ENCODE data around the gene ERG28.

DNA sequence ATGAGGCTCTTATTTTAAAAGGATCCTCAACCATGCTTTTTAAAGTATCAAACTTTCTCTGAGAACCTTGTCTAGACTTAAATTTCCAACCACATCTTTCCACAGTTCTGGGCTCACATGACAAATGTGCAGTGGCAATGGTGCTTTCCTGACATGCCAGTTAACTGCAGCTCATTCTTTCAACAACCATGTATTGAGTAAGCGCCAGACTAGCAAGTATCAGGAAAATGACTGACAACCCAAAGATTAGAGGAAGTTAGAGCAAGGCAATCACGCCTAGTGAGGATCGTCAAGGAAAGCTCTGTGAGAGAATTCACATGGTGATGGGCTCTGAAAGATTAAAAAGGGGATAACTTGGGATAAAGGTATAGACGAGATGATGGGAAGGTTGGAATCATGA lies 46.5 kb downstream of the ERG28 start:
- TF ChIP-seq EP300 (IDR thresholded peaks at IDR 0.05; ENCODE audit: borderline replicate concordance in 1 of 2, control insufficient read depth in 1 of 2, low read depth in 2 of 2, low read length in 2 of 2) = no peak
- TF ChIP-seq ZNF274 (IDR thresholded peaks at IDR 0.05; ENCODE audit: insufficient read depth, insufficient read length) = no peak
- TF ChIP-seq POLR2A (IDR thresholded peaks at IDR 0.05; ENCODE audit: low read depth, low read length) = no peak
- TF ChIP-seq TCF7 (IDR thresholded peaks at IDR 0.05; ENCODE audit: borderline replicate concordance) = no peak
- TF ChIP-seq, protein P1, sequence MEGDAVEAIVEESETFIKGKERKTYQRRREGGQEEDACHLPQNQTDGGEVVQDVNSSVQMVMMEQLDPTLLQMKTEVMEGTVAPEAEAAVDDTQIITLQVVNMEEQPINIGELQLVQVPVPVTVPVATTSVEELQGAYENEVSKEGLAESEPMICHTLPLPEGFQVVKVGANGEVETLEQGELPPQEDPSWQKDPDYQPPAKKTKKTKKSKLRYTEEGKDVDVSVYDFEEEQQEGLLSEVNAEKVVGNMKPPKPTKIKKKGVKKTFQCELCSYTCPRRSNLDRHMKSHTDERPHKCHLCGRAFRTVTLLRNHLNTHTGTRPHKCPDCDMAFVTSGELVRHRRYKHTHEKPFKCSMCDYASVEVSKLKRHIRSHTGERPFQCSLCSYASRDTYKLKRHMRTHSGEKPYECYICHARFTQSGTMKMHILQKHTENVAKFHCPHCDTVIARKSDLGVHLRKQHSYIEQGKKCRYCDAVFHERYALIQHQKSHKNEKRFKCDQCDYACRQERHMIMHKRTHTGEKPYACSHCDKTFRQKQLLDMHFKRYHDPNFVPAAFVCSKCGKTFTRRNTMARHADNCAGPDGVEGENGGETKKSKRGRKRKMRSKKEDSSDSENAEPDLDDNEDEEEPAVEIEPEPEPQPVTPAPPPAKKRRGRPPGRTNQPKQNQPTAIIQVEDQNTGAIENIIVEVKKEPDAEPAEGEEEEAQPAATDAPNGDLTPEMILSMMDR (IDR thresholded peaks at IDR 0.05 in 2 of 3, conservative IDR thresholded peaks at IDR 0.05 in 1 of 3; ENCODE audit: control insufficient read depth in 2 of 3, extremely low read depth in 1 of 3, insufficient read depth in 1 of 3, low read depth in 3 of 3, low read length in 3 of 3) = no peak
- no peak for TF ChIP-seq SPI1 (IDR thresholded peaks at IDR 0.05; ENCODE audit: borderline replicate concordance, insufficient read depth, low read depth, low read length)
- TF ChIP-seq POLR2AphosphoS2 (IDR thresholded peaks at IDR 0.05; ENCODE audit: low read depth, low read length) = no peak

All from GM12878 (cell line).